Midbrain (tissue), 1 donor: ENCODE data around the gene PI4KA.
"Not testable (repeated sequence)": the region's sequence is repeated elsewhere in the genome, so short reads cannot be mapped to it uniquely, and the experiment has no call there.

Experiments
- DNase-seq: peaks from one replicate; lab custom pipeline; 2025; lab: John Stamatoyannopoulos, UW

The PI4KA gene

DNA sequence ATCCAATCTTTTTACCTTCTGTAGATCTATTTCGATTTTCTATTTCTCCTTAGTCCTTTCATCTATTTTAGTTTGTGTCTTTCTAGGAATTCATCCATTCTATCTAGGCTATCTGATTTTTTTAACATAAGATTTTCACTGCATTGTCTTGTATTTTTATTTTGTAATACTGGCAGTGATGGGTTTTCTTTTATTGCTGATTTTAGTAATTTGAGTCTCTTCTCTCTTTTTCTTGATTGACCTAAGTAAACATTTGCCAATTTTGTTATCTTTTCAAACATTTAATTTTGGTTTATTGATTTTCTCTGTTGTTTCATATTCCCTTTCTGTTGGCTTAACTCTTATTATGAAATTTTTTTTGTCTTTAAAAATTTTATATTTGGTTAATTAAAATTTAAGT is 192.1 kb downstream of the PI4KA start:
- DNase-seq = no peak

GRCh38 chr22:20664594-20664959 is 194.0 kb downstream of the PI4KA start:
- DNase-seq = no peak

DNA sequence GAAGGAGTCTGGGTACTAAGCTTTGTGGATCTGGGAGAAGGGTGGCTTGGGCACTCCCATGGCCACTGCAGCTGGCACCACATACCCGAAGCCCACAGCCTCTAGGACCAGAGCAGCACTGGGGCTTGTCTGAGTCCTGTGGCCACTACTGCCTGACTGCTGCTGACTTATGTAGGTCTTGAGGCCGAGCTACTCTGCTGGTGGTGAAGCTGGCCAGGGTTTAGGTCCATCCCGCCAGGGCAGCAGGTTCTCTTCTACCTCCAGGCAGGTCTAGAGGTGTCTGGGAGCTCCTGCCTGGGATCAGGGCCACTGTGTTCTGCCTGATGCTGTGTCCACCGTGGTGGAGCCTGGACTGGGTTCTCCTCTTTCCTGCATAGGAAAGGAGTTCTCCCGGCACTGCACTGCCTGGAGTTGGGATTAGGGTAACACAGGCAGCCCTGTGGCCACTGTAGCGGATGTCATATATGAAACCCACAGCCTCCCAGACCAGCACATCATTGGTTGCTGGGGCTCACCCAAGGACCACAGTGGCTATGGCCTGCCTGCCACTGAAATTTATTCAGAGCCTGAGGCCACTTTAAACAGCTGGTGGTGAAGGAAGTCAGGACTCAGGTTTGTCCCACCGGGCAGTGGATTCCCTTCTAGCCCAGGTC is 194.5 kb downstream of the PI4KA start:
- no peak for DNase-seq

- no peak for DNase-seq
Measured at GRCh38 chr22:20663137-20663828, 195.3 kb downstream of the PI4KA start.

GRCh38 chr22:20662524-20663036 is 196.0 kb downstream of the PI4KA start:
- DNase-seq = not testable (repeated sequence)

DNA sequence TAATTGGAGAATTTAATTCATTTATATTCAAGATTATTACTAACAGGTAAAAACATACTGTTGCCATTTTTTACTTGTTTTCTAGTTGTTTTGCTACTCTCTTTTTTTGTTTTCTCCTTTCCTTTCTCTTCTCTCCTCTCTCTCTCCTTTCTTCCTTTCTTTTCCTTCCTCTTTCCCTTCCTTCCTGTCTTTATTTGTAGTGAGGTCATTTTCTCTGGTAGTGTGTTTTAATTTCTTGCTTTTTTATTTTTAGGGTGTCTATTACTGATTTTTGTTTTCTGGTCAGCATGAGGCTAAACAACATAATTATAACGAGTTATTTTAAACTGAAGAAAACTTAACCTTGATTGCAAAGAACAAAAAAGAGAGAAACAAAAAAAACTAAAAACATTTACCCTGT is 197.1 kb downstream of the PI4KA start:
- DNase-seq = no peak

DNA sequence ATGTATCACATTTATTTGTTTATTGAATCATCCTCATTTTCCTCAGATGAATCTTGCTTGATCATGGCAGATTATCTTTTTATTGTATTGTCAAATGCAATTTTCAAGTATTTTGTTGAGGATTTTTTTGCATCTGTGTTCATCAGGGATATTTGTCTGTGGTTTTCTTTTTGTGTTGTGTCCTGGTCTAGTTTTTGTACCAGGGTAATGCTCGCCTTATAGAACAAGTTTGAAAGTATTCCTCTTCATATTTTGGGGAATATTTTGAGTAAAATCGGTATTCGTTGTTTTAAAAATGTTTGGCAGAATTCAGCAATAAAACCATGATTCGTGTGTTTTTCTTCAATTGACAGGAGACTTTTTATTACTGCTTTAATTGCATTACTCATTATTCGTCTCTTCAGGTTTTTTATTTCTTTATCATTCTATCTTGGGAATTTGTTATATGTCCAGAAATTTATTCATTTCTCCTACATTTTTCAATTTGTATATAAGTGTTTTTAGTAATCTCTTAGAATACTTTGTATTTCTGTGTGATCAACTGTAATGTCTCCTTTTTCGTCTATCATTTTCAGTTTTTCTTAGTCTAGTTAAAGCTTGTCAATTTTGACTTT is 198.1 kb downstream of the PI4KA start:
- no peak for DNase-seq

GRCh38 chr22:20659920-20660319 is 198.7 kb downstream of the PI4KA start:
- no peak for DNase-seq

GRCh38 chr22:20659258-20659657 is 199.4 kb downstream of the PI4KA start:
- DNase-seq = no peak

GRCh38 chr22:20658433-20659222 is 200.0 kb downstream of the PI4KA start:
- no peak for DNase-seq

- no peak for DNase-seq
Measured at GRCh38 chr22:20657963-20658362, 200.6 kb downstream of the PI4KA start.
